Fibroblast of lung (primary cell): ENCODE results near the gene KHK. TPM values are rescaled to one million over a fixed set of nuclear protein-coding genes. Genes with fewer than 3 reads are reported as not detected.

Experiments used
- DNase-seq, 2 donors: peaks; one replicate each; pipeline versions ENCODE4 v3.0.0 to v3.0.0-alpha.2; 2010; ENCODE audit warnings: low read depth in 2 of 2
- H2AFZ ChIP-seq: 2 replicates; pipeline ENCODE4 v1.5.1; 2012; ENCODE audit warnings: low read length, control low read depth, inconsistent platforms
- H3K27ac ChIP-seq: 2 replicates; pipeline ENCODE4 v1.5.1; 2011; ENCODE audit warnings: low read length, control low read depth; ENCODE audit not compliant: insufficient read depth
- H3K27me3 ChIP-seq: 2 replicates; pipeline ENCODE4 v1.5.1; 2011; ENCODE audit warnings: mild to moderate bottlenecking, low read length; ENCODE audit not compliant: control insufficient read depth, insufficient read depth
- H3K36me3 ChIP-seq: 2 replicates; pipeline ENCODE4 v1.5.1; 2011; ENCODE audit warnings: low read length; ENCODE audit not compliant: control insufficient read depth, insufficient read depth
- H3K4me1 ChIP-seq: 2 replicates; pipeline ENCODE4 v1.5.1; 2011; ENCODE audit warnings: low read length; ENCODE audit not compliant: control insufficient read depth, insufficient read depth; ENCODE audit errors: extremely low read depth
- H3K4me2 ChIP-seq: 2 replicates; pipeline ENCODE4 v1.5.1; 2011; ENCODE audit warnings: low read length, control low read depth; ENCODE audit not compliant: insufficient read depth; ENCODE audit errors: extremely low read depth
- H3K4me3 ChIP-seq, 4 experiments: fragments of 200-600 bp in 1 of 4; sonication (generic) in 1 of 4; replicated peaks in 1 of 4; 2 replicates each; pipeline ENCODE4 v1.5.1; 2011 to 2016; ENCODE audit warnings: low read length in 4 of 4, low read depth in 3 of 4, mild to moderate bottlenecking in 3 of 4, control low read depth in 2 of 4, inconsistent platforms in 1 of 4, mixed read lengths in 1 of 4; ENCODE audit not compliant: insufficient read depth in 1 of 4; ENCODE audit errors: control extremely low read depth in 1 of 4
- H3K79me2 ChIP-seq: 2 replicates; pipeline ENCODE4 v1.5.1; 2012; ENCODE audit warnings: mild to moderate bottlenecking, low read length, inconsistent platforms; ENCODE audit not compliant: control insufficient read depth, insufficient read depth
- H3K9ac ChIP-seq: 2 replicates; pipeline ENCODE4 v1.5.1; 2011; ENCODE audit warnings: mild to moderate bottlenecking, low read length, control low read depth; ENCODE audit not compliant: insufficient read depth
- H3K9me3 ChIP-seq: 2 replicates; pipeline ENCODE4 v1.5.1; 2012; ENCODE audit warnings: low read depth, low read length; ENCODE audit not compliant: control insufficient read depth, insufficient read depth
- H4K20me1 ChIP-seq: 2 replicates; pipeline ENCODE4 v1.5.1; 2011; ENCODE audit warnings: low read length; ENCODE audit not compliant: control insufficient read depth, insufficient read depth; ENCODE audit errors: extremely low read depth
- CTCF ChIP-seq, 2 donors: IDR thresholded peaks in 1 of 2; conservative IDR thresholded peaks in 1 of 2; 1 replicate in 1 of 2; 2 replicates in 1 of 2; pipeline ENCODE4 v1.5.1; 2011 to 2012; ENCODE audit warnings: low read length in 2 of 2, control low read depth in 1 of 2, inconsistent platforms in 1 of 2, low read depth in 1 of 2, mild to moderate bottlenecking in 1 of 2
- EZH2 ChIP-seq: IDR thresholded peaks from 2 replicates; pipeline ENCODE4 v1.5.1; 2012; ENCODE audit warnings: low read length, control low read depth, mild to moderate bottlenecking; ENCODE audit errors: missing control alignments
- polyA plus RNA-seq, 2 donors: library from polyadenylated mRNA; depleted of rRNA in 1 of 2; stranded (reverse) in 1 of 2; unstranded in 1 of 2; fragments of >200 nt; gene quantifications; 2 replicates each; pipeline ENCODE4 v1.2.1, GENCODE V29; 2011 to 2012; ENCODE audit warnings: missing spikeins in 1 of 2
- total RNA-seq: library from RNA; depleted of rRNA; stranded (reverse); fragments of >200 nt; gene quantifications from 2 replicates; pipeline ENCODE4 v1.2.1, GENCODE V29; 2014

Gene KHK
- total and polyA plus RNA-seq, 2 donors (not counting 1 experiment from before 2014, with no cell fraction given) = 0.17 to 1.3 TPM

- Histone ChIP-seq H3K9me3 (no peaks in the 10 kb centered on the region), H3K36me3 (no peaks in the 10 kb centered on the region), H3K27me3 (no peaks in the 10 kb centered on the region), H3K4me2 (no peak overlapping the region), H4K20me1 (no peaks in the 10 kb centered on the region), H3K27ac (no peak overlapping the region), H3K9ac (no peak overlapping the region), H3K79me2 (no peaks in the 10 kb centered on the region), H3K4me1 (no peaks in the 10 kb centered on the region), H2AFZ (no peak overlapping the region), H3K4me3 (no peak overlapping the region)
- DNase-seq = no peak
- TF ChIP-seq EZH2 = no peak
- TF ChIP-seq CTCF (conservative IDR thresholded peaks at IDR 0.05 in 1 of 2, IDR thresholded peaks at IDR 0.05 in 1 of 2; ENCODE audit: low read depth in 1 of 2, low read length in 2 of 2) = no peak
Measured at GRCh38 chr2:27097341-27097740, 10.8 kb downstream of the KHK start.

DNA sequence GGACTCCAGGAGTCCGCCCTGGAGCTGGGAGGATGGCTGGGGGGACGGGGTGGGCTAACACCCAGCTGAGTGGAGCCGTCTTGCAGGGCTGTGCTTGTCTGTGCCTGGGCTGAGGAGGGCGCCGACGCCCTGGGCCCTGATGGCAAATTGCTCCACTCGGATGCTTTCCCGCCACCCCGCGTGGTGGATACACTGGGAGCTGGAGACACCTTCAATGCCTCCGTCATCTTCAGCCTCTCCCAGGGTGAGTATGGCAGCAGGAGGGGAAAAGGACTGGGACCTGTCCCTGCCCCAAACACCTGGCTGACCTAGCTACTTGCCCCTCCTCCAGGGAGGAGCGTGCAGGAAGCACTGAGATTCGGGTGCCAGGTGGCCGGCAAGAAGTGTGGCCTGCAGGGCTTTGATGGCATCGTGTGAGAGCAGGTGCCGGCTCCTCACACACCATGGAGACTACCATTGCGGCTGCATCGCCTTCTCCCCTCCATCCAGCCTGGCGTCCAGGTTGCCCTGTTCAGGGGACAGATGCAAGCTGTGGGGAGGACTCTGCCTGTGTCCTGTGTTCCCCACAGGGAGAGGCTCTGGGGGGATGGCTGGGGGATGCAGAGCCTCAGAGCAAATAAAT lies 12.9 kb downstream of the KHK start:
- H3K36me3 ChIP-seq = no peaks in the 10 kb centered on the region
- no peak overlapping the region for H3K9ac ChIP-seq
- no peak overlapping the region for H2AFZ ChIP-seq
- no peak overlapping the region for H3K27ac ChIP-seq
- H3K79me2 ChIP-seq = no peaks in the 10 kb centered on the region
- no peak for DNase-seq
- H3K4me3 ChIP-seq = no peak overlapping the region
- TF ChIP-seq EZH2 = no peak
- no peak for TF ChIP-seq CTCF (conservative IDR thresholded peaks at IDR 0.05 in 1 of 2, IDR thresholded peaks at IDR 0.05 in 1 of 2; ENCODE audit: low read depth in 1 of 2, low read length in 2 of 2)
- no peaks in the 10 kb centered on the region for H4K20me1 ChIP-seq
- H3K9me3 ChIP-seq = no peaks in the 10 kb centered on the region
- no peak overlapping the region for H3K4me2 ChIP-seq
- H3K4me1 ChIP-seq = no peaks in the 10 kb centered on the region
- no peaks in the 10 kb centered on the region for H3K27me3 ChIP-seq

DNA sequence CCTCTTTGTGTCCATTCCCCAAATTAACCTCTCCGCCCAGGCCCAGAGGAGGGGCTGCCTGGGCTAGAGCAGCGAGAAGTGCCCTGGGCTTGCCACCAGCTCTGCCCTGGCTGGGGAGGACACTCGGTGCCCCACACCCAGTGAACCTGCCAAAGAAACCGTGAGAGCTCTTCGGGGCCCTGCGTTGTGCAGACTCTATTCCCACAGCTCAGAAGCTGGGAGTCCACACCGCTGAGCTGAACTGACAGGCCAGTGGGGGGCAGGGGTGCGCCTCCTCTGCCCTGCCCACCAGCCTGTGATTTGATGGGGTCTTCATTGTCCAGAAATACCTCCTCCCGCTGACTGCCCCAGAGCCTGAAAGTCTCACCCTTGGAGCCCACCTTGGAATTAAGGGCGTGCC lies 13.5 kb downstream of the KHK start:
- Histone ChIP-seq H2AFZ (no peak overlapping the region), H3K27ac (no peak overlapping the region), H3K4me3 (no peak overlapping the region), H3K79me2 (no peaks in the 10 kb centered on the region), H4K20me1 (no peaks in the 10 kb centered on the region), H3K4me2 (no peak overlapping the region), H3K9ac (no peak overlapping the region), H3K9me3 (no peaks in the 10 kb centered on the region), H3K4me1 (no peaks in the 10 kb centered on the region), H3K27me3 (peaks cover 2% of the 10 kb centered on the region), H3K36me3 (no peaks in the 10 kb centered on the region)
- no peak for DNase-seq
- TF ChIP-seq CTCF (conservative IDR thresholded peaks at IDR 0.05 in 1 of 2, IDR thresholded peaks at IDR 0.05 in 1 of 2; ENCODE audit: low read depth in 1 of 2, low read length in 2 of 2) (no peak), EZH2 (no peak)
